Neural cell (in vitro differentiated cells): ENCODE results near the gene TBL1XR1.

Experiments used
- CTCF ChIP-seq: fragments of 450-650 bp; IDR thresholded peaks from 2 replicates; pipeline ENCODE4 v1.5.1; 2014; ENCODE audit warnings: antibody characterized with exemption, mild to moderate bottlenecking, moderate library complexity; ENCODE audit not compliant: poor library complexity, severe bottlenecking
- TAF1 ChIP-seq: IDR thresholded peaks from 2 replicates; pipeline ENCODE4 v1.6.1; 2012; ENCODE audit warnings: low read depth

- TF ChIP-seq CTCF = no peak
- no peak for TF ChIP-seq TAF1
Measured at GRCh38 chr3:177071496-177072156, 125.7 kb downstream of the TBL1XR1 start.
